D721Med (cell line): ENCODE measurements around the gene ARMC3.
"Not testable (repeated sequence)": the region's sequence is repeated elsewhere in the genome, so short reads cannot be mapped to it uniquely, and the experiment has no call there.

Experiments
- DNase-seq: peaks from one replicate; pipeline ENCODE4 v3.0.0; 2011; ENCODE audit warnings: low spot score; ENCODE audit not compliant: insufficient read length
- FAIRE-seq: peaks from 2 replicates; lab custom pipeline; 2011; peaks lifted over from hg19 to GRCh38; lab: Jason Lieb, UNC
- CTCF ChIP-seq: IDR thresholded peaks from 2 replicates; pipeline ENCODE4 v1.5.1; 2012; ENCODE audit warnings: mild to moderate bottlenecking, control low read depth; ENCODE audit not compliant: insufficient read depth; ENCODE audit errors: missing control alignments

ARMC3 gene

GRCh38 chr10:23063045-23063972, 135.5 kb downstream of the ARMC3 start:
- FAIRE-seq (no peak), DNase-seq (no peak)
- TF ChIP-seq CTCF, result no peak

DNA sequence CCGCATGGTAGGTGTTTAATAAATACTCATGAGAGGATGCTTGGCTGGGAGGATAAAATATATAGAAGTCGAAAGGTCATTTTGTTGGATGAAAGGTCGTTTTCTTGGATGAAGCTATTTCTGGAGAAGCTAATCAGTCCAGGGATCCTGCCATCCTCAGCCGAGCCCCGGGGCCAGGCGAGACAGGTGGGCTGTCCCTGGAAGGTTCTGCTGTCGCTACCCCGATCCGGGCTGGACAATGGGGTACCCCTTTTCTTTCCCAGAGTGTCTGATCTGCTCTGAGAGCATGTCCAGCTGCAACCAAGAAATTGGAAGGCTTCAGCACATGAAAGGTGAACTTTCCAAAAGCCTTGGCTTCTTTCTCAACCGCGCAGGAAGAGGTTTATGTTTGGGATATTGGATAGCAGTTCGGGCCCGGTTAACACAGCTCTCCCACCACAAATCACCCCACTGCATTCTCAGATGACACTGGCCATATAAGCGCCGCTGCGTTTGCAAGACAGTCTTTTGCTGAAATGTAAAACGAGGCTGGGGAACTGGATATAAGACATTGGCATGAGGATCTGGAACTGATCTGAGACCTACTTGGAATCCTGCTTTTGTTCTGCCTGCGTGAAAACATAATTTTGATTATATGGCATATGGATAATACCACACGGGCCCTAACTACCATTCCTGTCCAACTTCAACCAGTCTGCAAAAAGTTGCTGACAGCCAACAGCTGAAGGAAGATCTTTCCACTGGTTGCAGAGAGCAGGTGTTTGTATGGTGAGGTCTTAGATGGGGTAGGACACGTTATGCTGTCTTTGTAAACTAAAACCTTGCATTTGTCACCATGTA, 136.3 kb downstream of the ARMC3 start:
- DNase-seq (no peak), FAIRE-seq (no peak)
- TF ChIP-seq CTCF, result no peak

DNA sequence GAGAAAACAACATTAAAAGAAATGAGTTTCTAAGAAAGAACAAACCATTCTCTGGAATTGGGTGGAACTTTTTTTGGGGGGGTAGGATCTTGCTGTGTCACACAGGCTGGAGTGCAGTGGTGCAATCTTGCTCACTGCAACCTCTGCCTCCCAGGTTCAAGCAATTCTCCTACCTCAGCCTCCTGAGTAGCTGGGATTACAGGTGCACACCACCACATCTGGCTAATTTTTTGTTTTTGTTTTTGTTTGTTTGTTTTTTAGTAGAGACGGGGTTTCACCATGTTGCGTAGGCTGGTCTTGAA, 136.9 kb downstream of the ARMC3 start:
- FAIRE-seq, DNase-seq: not testable (repeated sequence)

- DNase-seq (no peak), FAIRE-seq (no peak)
- no peak for TF ChIP-seq CTCF
These were observed 137.5 kb downstream of the ARMC3 start for GRCh38 chr10:23065181-23065948.

DNA sequence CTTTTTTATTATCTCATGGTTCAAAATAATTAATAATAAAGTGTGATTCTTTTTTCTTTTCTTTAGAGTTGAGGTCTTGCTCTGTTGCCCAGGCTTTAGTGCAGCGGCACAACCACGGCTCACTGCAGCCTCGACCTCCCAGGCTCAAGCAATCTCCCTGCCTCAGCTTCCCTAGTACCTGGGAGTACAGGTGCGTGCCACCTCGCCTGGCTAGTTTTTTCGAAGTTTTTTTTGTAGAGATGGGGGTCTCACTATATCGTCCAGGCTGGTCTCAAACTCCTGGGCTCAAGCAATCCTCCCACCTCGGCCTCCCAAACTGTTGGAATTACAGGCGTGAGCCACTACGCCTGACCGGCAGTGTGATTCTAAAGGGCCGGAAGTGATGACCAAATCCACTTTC, 139.5 kb downstream of the ARMC3 start:
- DNase-seq, result no peak

DNA sequence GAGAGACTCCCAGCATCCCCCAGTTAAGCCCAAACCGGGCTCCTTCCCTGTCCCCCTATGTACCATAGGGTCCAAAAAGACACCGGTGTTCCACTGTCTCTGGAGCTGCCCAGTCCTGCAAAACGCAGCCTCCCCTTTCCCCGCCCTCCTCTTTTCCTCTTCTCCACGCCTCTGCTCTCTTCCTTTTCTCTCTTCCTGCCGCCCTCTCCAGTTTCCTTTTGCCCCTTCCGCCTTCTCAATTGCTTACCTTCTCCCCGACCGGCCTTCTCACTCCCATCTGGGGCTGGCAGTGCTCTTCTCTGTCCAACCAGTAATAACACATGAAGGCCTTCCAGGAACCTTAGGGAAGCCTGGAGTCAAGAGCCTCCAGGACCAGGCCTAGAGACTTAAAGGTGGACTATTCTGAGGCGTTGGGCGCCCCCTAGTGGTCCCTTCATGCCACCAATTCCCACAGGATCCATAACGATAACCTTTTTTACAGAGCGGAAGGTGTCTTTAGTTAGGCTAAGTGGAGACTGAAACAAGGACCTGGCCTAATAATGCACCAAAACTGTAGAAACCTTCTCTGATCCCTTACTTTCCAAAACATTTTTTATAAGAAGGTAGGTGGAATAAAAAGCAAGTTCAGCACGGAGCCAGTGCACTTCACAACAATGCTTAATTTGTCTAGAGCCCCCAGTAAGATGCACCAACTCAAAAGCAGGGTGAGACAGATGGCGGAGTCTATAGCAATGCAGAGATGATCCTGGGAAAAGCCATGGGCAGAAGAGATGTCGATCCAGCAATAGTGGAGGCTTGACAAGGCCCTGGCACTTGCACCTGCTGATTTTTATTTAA, 140.3 kb downstream of the ARMC3 start:
- TF ChIP-seq CTCF, result peak; percentile 85
- peak; percentile 38 for DNase-seq
- FAIRE-seq, result no peak

More for the DNA sequence above, 139.5 kb downstream of the ARMC3 start:
- no peak for FAIRE-seq
- TF ChIP-seq CTCF, result no peak
